ELF-1 (cell line): ENCODE data around the gene MED27.

Experiments used
- DNase-seq: peaks from one replicate; pipeline ENCODE4 v3.0.0-alpha.2; 2016; ENCODE audit warnings: low read depth, low spot score

MED27 gene

GRCh38 chr9:131836607-131837315 is 242.9 kb downstream of the MED27 start:
- no peak for DNase-seq

GRCh38 chr9:131836021-131836420 is 243.6 kb downstream of the MED27 start:
- no peak for DNase-seq

DNA sequence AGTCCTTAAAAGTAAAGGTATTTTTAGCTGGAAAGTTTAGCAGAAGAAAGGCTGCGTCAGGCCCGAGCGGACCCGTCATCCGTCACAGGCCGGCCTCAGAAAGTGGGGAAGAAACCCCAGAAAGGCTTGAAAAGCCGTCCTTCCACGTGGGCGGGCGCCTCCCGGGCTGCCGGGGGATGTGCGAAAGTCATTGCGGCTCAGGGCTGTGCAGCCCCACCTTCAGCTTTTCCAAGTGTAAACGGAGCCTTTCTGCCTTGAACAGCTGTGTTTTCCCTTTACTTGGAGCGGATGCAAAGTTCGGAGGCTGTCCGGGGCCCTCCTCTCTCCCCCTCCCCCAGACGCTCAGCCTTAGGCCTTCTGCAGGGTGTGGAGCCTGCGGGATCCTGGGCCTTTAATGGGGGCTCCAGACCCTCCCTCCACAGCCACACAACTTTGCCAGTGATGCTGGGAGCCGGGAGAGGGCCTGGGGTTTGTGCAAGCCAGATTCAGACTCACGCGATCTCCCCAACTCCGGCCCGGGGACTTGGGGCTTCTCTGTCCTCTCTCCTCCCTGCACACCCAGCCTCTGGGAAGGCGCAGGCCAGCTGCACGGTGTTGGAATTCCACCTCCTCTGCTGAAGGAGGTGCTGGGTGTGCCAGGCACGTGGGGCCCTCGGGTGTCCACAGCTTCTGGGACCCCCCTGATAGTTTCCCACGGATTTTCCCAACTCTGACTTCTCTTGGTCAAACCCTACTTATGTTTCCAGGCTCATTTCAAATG is 244.3 kb downstream of the MED27 start:
- no peak for DNase-seq

DNA sequence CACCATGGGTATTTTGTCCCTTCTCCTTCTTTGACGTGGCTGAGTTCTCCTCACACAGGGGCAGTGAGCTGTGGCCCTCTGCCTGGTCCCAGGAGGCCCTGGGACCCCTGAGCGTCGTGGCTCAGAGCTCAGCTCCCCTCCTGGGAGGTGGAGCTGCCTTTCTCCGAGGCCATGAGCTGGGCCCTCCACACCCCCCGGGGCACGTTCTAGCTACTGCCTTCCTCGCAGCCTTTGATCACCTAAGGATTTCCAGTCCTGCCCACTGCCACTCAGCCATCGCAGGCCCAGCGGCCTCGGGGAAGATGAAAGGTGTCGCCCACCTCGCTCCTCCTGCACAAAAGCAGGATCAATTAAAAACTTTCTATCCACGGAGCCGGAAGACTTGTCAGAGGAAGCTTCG is 244.9 kb downstream of the MED27 start:
- no peak for DNase-seq

- no peak for DNase-seq
Measured at GRCh38 chr9:131833906-131834305, 245.8 kb downstream of the MED27 start.

DNA sequence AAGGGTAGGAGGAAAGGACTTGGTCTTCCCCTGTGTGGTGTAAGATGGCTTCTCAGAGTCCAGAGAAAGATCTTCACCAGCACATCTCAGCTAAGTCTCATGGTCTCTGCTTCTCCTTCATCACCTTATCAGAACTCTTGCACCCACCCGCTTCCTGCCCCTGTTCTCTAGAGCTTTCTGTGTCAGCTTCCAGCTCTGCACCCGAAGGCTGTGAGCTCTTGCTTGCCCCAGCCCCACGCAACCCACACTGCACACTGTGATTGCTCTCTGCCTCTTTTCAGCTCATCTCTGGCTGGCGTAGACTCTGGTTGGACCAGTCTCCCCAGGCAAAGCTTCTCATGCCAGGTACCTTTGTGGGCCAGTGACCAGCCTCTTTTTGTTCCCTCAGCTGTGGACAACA is 246.6 kb downstream of the MED27 start:
- DNase-seq = no peak

DNA sequence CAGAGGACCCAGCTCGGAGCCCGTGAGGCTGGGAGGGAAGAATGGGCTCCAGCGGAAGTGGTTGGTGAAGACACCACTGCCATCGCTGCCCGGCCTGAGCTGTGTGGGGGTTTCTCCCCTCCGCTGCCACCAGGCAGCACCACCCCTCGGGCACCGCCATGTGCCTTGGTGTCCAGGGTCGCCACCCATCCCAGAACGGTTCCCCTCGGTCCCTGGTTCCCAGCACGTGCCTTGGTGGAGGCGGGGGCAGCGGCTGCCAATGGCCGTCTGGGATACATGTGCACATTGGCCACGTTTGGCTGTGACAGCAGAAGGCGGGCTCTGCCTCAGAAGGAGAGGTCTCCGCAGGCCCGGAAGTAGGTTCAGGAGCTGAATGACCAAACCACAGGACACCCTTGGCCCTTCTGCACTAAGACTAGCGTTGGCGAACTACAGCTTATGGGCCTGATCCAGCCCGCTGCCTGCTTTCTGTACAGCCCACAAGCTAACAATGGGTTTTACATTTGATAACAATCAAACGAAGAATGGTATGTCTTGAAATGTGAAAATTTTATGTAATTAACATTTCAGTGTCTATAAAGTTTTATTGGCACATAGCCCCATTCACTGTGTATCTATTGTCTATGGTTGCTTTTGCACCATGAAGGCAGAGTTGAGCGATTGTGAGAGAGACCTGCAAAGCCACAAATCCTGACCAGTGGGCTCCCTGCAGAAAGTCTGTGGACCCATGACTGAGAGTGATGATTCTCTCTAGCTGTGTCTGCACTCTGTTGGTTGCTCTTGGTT is 248.1 kb downstream of the MED27 start:
- no peak for DNase-seq

DNA sequence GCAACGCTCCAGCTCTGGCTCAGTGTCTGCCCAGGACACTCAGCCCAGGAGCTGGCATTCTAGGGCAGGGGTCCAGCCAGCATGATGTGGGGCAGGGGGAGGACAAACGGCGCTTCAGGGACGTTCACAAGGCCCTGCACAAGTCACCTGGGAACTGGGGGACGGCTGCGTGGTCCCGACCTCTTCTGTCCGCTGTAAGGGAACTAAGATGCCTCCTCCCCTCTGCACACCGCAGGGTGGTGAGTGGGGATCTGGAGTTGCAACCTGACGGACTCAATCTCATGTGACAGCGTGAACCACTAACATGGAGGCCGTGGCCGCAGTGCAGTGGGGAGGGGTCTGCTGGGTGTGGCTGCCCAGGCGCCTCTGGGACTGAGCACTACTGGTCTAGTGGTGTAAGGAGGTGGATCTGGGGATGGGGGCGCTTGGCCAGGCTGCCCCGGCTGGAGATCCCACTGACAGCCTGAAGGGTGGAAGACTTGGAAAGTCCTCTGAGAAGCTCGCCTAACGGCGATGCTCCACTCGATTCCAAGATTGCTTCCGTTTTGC is 251.8 kb downstream of the MED27 start:
- DNase-seq = no peak

DNA sequence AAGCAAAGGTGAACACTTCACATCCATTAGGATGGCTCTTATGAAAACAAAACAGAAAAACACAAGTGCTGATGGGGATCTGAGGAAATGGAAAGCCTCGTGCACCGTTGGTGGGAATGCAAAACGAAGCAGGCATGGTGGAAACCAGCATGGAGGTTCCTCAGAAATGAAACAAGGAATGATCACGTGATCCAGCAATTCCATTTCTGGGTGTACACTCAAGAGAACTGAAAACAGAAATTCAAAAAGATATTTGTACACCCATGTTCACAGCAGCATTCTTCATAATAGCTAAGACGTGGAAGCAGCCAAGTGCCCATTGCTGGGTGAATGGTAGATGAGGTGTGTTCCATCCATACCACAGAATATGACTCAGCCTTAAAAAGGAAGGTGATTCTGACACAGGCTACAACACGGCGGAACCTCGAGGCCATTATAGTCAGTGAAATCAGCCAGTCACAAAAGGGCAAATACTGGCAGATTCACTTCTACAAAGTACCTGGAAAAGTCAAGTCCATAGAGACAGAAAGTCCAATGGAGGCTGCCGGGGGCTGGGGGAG is 252.6 kb downstream of the MED27 start:
- DNase-seq = no peak

DNA sequence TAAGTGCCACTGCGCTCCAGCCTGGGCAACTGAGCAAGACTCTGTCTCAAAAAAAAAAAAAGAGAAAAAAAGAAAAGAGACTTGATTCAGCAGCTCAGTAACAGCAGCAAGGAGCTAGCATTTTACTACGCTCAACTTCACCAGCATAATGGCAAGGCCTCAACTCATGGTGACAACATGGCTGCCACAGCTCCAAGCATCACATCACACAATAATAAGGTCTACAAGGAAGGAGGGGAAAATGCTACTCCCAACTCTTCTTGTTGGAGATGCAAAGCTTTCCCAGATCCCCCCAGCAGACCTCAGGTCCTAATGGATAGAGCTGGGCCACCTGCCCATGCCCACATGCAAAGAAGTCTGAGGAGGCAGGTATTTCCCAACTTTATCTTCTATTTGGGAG is 253.6 kb downstream of the MED27 start:
- DNase-seq = no peak

- no peak for DNase-seq
Measured at GRCh38 chr9:131824953-131825495, 254.6 kb downstream of the MED27 start.

GRCh38 chr9:131824155-131824594 is 255.5 kb downstream of the MED27 start:
- peak; percentile 30 for DNase-seq

GRCh38 chr9:131823701-131824146 is 255.9 kb downstream of the MED27 start:
- DNase-seq = no peak

GRCh38 chr9:131818089-131818488 is 261.6 kb downstream of the MED27 start:
- DNase-seq = no peak

GRCh38 chr9:131817627-131818026 is 262.0 kb downstream of the MED27 start:
- no peak for DNase-seq

DNA sequence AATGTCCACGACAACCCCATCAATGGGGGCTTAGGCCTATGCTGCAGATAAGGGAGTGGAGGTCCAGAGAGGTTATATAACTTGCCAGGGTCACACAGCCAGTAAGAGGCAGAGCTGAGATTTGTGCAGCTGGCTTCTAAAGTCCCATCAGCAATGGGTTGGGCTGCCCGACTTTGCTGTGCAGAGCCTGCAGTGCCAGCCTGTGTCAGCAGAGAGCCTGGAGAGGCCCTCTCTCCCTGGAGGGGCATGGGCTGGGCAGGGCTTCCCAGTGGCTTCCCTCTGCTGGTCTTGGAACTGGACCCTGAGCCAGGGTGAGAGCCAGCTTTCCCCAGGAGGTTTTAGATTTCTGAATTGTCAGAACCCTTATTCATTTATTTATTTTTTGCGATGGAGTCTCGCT is 262.6 kb downstream of the MED27 start:
- no peak for DNase-seq

GRCh38 chr9:131815970-131816873 is 263.4 kb downstream of the MED27 start:
- DNase-seq = no peak

DNA sequence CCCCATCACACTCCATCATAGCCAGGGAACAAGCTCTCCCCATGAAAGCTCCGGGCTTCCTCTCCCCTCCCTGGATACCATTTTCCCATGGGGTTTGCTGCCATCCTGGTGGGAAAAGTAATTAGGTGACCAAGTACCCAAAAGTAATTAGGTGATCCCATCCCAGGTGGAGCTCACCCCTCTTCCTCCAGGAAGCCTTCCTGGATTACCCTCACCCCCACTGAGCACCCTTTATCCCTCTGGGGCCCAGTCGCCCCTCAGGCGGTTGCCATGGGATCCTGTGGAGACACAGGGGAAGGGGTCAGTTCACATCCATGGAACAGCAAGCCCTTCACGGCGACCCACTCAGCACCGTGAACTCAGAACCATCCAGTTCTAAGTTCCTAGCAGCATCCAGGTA is 265.0 kb downstream of the MED27 start:
- DNase-seq = no peak

- DNase-seq = no peak
Measured at GRCh38 chr9:131813116-131813515, 266.6 kb downstream of the MED27 start.

- no peak for DNase-seq
Measured at GRCh38 chr9:131812116-131812790, 267.4 kb downstream of the MED27 start.
